HG03039 (cell line): ENCODE measurements around the gene GAS7.
"Not testable (repeated sequence)": the region's sequence is repeated elsewhere in the genome, so short reads cannot be mapped to it uniquely, and the experiment has no call there.

Experiments used
- ATAC-seq: cut with Tn5 transposase; IDR thresholded peaks from one replicate; pipeline ENCODE4 v1.9.1; 2021; ENCODE audit warnings: mild to moderate bottlenecking, moderate library complexity; ENCODE audit not compliant: unreplicated experiment

GAS7 gene

DNA sequence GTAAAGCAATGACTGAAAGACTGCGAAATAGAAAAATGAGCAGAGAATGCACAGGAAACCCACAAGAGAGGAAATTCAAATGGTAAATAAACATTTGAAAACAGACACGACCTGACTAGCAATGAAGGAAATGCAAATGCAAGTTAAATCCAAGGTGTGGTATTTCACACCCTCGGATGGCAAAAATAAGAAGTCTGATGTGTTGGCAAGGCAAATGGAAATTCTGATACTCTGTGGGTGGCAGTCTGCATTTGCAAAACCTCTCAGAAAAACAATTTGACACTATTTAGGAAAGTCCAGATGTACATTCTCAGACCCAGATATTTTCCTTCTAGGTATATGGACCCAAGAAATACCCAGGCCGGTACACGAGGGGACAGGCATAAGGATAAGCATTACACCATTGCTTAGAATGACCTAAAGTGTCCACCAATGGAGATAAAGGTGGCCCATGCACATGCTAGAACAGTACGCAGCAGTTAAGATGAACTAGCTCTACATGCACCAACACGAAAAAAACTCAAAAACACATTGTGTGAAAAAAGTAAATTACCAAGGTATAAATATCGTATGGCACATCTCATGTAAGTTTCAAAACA is 116.7 kb downstream of the GAS7 start:
- no peak for ATAC-seq

DNA sequence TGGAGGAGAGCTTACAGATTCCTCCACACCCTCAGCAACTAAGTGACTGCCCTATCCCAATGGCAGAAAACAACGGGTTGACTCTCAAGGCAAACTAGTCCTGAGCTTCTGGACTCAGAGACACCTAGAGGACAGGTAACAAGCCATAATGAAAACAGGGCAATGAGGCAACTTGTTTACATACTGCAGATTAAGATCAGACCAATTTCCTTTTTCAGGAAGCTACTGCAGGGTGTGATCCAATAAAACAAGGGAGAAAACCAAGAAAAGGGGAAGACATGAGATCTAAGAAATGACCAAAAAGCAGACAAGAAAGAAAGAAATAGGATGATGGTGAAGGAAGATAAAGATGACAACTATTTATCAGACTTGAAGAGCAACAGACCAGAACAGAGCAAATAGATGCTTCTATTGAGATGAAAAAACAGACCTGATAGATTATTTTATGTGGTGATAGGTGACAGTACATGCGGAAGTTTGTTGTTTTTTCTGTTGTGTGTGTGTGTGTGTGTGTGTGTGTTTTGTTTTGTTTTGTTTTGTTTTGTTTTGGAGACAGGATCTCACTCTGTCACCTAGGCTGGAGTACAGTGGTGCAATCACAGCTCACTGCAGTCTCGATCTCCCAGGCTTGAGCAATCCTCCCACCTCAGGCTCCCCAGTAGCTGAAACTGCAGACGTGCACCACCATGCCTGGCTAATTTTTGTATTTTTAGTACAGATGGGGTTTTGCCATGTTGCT is 120.7 kb downstream of the GAS7 start:
- ATAC-seq: no peak

DNA sequence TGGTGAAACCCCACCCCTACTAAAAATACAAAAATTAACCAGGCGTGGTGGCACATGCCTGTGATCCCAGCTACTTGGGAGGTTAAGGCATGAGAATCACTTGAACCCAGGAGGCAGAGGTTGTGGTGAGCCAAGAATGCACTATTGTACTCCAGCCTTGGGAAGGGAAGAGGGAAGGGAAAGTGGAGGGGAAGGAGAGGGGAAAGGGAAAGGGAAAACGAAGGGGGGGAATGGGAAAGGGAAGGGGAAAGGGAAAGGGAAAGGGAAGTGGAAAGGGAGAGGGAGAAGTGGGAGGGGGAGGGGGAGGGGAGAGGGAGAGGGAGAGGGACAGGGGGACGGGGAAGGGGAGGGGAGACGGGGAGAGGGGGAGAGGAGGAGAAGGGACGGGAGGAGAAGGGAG is 122.5 kb downstream of the GAS7 start:
- no peak for ATAC-seq

DNA sequence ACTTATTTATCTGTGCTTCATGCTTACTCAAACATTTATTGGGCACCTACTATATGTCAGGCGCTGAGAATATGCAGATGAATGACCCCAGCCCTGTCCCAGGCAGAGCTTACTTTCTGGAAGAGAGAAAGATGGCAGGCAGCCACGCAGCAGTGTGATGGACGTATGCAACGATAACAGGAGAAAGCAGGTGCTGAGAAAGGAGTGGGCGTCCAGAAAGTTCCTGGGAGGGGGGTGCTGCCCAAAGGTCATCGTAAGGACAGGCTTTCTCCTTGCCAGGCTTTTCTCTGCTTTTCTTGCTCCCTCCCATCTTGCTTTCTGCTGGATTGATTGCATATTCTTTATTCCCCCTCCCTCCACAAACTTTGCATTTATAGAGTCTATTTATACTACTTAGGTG is 124.5 kb downstream of the GAS7 start:
- ATAC-seq: no peak

DNA sequence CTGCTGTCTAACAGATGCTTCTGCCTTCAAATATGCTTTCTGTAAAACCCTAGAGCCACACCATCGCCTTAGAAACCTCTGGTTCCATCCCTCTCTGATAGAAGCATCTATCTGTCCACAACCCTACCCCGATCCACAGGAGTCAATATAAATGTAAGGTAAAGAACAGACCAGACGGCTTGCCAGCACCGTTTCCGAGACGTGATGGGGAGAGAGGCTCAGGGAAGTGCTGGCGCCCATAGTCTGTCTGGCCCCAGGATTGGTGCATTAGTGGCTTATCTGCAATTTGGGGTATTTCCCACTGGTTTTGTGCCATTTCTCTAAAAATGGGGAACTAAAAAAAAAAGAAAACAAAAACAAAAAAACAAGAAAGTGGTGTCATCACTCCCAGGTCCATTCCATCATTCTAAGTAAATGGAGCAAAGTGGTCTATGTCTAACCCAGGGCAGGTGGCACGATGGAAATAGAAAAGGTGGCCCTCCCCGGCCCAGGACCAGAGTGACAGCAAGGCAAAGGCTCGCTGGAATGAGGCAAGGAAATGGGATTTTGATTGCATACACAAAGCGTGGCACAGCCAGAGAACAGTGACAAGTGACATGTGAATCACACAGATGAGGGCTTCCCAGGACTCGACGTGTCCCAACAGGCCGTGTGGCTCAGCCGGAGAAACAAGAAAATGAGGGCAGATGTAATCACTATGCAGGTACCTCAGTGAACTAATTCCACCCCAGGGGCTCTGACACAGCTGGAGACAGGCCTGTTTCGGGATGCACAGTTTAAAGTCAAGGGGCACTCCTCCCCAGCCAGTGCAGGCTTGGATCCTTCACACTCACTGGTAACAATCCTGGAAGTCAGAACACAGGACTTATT is 125.6 kb downstream of the GAS7 start:
- no peak for ATAC-seq

DNA sequence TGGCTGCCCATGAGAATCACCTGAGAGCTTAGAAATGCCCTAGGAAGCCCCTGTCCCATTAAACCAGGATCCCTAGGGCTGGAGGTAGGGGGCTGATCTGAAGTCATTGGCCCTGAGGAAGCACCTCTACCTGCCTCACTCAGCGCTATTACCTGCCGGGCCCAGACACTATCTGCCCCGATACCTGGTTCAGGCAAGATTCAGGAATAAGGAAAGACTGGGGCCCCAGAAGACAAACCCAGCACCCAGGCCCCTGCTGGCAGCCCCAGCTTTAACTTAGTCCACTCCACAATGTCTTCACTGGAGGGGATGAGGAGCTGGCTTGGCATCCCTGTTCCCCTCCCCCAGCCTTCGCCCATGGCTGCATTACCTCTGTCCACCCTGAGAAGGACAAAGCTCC is 126.3 kb downstream of the GAS7 start:
- ATAC-seq: no peak

DNA sequence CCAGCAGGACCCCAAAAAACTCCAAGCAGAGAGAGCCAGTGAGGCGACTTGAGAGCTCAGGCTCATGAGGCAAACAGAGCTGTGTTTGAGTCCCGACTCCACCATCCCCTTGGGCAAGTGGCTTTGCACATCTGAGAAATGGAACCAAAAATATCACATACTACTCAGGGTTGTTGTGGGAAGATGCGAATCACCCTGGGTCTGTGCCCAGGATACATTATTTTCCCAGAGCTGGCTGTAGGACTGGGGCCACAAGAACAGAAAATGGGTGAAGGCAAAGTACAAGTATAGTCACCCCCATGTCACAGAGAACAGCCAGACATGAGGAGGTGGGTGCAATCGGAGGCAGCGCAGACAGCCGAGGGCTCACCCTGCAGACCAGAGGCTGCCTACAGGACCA is 127.3 kb downstream of the GAS7 start:
- no peak for ATAC-seq

DNA sequence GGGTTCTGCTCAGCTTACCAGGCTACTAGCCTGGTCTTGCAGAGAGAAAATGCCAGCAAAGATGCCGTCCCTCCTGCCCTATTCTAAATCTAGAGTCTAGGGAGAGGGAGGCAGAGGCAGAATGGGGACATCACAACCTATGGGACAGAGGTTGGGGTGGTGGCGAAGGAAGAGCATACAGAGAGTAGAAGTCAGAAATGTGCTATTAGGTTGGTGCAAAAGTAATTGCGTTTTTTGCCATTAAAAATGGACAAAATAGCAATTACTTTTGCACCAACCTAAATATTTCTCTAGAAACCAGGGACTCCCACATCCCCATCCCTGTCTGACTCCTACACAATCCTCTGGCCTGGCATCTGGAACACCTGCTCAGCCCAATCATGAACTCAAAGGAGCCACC is 127.7 kb downstream of the GAS7 start:
- ATAC-seq: no peak

DNA sequence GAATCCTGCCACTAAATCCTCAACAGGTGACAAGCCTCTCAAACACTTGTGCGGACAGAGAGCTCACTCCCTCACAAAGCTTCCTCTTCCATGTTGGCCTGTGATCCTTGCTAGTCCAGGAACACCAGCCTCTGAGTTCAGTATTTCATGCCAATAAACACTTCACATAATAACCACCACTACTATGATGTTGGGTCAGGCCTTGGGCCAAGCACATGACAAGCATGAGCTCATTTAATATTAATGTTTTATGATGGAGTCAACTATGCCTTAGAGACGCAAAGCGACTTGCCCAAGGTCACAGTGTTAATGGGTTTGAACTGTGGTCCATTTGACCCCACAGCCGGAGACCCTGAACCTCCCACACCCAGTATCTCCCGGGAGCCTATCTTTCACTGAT is 129.1 kb downstream of the GAS7 start:
- ATAC-seq: no peak

DNA sequence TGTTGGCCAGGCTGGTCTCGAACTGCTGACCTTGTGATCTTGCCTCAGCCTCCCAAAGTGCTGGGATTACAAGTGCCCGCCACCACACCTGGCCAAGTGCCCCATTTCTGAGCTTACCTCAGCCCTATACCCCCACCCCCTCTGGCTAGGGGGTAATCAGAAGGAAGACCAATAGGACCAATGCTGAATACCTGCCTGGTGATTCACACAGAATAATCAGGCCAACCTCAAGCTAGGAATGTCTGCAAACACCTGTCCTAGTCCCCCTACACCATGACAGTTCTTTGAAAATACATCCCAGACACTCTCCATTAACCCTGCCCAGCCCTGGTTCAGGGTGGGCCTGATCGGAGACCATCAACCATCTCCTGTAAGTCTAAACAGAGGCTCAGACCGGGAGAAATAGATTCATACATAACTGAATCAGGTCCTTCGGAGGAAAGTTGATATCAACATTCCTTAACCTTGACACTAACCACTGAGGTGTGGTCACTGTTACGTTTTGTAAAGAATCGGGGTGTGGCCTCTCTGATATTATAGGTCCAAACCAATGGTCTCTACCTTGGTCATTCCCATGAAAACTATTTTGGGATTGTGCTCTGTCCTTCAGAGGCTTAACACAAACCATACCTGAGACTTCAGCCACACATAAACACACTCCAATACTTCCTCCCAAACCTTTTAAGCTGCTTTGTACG is 130.8 kb downstream of the GAS7 start:
- no peak for ATAC-seq

DNA sequence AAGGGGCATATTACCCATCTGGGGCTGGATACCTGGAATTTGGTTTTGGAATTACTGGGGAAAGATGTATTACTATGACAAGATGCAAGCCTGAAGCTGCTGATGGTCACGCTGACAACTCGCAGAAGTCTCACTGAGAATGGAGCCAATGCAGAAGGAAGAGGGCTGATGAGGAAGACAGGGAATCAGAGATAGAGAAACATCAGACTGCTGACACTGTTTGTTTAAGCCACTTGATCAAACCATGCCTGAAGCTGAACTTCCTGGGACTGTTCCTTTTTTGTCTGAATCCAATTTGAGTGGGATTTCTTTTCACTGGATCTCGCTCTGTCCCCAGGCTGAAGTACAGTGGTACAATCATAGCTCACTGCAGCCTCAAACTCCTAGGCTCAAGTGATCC is 133.9 kb downstream of the GAS7 start:
- ATAC-seq: no peak

DNA sequence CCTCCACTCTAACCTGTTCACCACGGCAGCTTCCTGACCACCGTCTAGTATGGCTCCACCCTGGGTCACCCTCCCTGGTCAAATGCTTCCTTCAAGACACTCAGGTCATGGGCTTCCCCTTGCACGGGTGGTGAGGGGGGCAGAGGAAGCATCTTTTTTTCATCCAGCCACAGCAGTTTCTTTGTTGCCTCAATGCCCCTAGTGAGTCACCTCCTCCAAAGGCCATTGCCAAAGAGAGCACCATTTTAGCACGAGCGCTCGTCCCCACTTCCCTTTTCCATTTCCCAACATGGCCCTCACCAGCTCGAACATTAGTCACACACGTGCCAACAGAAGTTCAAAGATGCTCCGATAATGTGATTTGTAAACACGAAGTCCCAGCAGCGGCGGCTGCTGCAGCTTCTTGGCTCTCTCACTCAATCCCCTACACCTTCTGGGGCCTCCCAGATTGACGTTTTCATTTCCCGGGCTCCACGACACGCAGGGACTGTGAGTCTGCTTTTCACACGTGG is 134.6 kb downstream of the GAS7 start:
- no peak for ATAC-seq

DNA sequence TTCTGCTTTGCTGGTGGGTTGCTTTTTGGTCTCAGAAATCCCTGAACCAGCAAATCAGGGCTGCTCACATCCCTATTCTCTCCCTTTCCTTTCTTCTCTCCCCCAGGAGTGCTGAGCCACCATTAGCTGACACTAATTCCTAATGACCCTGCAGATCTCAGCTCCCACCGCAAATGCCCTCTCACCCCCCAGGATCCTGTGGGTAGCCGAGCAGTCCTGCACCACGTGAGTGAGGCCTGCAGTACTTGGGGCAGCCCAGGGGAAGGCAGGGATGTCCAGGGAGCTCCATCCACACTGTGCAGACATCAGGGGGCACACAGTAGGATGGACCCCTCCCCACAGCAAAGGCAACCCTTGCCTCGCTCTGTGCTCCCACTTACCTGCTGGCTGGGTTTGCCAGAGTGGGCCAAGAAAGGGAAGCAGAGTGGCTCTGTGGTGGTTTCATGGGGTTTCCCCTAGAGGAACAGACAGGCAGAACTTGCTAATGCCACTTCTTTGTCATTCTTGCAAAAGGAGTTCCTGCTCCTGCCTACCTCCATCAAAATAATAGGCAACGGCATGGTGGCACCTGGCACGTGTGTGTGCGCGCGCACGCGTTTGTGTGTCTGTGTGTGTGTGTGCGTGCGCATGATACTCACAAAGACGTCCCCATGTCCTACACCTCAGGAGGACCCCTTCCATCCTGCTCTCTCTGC is 135.6 kb downstream of the GAS7 start:
- ATAC-seq: no peak

DNA sequence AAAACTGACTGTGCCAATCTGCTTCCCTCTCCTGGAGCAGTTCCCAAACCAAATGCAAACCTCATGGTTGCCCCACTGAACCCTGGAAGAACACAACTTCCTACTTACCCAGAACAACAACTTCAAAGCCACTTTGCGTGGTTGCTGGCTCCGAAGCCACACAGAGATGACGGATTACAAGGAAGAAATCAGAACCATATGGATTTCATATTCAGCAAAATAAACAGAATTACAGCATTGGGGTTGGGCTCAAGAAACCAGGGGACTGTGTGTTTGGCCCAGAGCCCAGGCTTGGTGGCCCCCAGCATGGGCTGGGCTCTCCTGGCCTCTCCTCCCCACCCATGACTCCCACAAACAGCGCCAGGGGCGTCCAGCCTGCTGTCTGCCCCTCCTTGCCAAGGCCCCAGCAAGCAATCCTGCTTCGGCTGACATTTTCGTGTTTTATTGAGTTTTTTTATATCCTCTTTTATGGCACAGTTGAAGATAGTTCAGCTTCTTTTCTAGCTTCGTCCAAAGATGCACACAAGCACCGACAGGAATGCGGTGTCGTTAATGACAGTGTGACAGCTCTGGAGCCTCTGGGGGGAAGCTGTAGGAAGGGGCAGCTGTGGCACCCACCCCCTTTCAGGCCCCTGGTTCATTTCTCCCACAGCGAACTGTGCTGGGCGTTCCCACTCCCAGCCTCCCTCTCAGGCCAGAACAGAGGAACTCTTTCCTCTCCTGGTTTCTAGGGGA is 137.1 kb downstream of the GAS7 start:
- no peak for ATAC-seq

DNA sequence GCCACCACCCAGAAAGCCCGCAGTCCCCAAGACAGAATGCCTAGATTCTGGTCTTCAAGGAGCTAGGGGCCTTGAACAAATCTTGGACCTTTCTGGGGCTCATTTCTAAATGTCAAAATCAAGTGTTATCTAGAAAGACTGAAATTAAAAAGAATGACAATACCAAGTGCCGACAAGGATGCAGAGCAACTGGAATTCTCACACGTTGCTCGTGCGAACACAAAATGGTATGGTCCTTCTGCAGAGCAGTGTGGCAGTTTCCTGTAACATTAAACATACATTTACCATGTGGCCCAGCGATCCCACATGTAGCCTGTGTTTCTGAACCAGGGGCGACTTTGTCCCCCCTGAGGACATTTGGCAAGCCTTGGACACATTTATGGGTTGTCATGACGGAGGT is 137.9 kb downstream of the GAS7 start:
- no peak for ATAC-seq

DNA sequence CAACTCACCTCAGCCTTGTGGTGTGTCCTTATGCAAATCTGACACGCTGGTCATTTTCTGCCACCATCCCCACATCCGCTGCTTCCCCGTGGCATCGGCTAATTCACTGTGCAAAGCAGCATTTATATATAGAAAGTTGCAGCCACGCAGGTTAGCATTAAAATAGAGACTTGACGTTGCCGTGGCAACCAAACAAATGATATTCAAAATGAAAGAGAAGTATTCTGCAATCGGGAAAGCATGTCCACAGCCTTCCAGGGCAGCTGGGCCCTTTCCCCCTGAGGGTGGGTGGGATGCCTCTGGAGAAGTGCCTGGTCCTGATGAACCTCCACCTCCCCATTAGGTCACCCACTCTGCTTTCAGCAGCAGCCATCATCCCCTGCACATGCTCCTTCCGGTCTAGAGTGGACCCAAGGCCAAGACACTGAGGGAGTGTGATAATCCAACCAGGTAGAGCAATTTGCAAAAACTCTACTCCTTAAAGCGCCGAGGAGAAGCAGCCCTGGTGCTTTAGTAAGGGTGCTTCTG is 138.7 kb downstream of the GAS7 start:
- no peak for ATAC-seq

DNA sequence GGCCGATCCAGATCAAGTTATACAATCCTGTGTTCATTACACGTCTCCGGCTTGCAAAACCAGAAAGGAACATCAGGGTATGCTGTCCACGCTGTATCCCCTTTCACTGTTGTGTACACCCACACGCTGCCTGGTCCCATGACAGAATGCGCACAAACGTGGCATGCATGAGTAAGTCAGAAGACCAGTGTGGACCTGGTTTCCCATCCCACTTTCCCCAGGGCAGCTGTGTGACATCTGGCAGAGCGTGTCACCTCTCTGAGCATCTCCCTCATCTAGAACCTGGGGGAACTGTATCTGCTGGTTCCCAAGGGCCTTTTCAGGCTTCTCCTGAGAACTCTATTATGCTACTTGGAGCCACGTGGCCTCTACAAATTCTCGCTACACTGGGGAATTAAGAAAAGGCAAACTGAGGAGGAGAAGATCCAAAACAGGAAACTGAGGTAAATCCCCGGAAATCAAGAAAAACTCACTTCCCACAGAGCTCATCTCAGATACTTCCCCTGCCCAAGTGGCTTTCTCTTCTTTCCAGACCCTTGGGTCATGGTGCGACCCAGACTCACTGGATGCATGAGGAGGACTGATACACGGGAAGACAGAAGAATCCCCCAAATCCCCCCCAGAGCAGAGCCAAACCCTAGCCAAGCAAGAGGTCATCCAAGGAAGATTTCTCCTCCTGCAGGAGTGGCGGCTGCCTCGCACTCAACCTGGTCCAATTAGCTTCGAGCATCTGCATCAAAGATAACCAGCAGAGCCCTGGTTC is 139.3 kb downstream of the GAS7 start:
- ATAC-seq: no peak

DNA sequence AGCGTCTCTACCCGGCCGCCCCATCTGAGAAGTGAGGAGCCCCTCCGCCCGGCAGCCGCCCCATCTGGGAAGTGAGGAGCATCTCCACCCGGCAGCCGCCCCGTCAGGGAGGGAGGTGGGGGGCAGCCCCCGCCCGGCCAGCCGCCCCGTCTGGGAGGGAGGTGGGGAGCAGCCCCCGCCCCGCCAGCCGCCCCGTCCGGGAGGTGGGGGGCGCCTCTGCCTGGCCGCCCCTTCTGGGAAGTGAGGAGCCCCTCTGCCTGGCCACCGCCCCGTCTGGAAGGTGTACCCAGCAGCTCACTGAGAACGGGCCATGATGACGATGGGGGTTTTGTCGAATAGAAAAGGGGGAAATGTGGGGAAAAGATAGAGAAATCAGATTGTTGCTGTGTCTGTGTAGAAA is 140.9 kb downstream of the GAS7 start:
- ATAC-seq: not testable (repeated sequence)
